Glutamatergic neuron (in vitro differentiated cells): ENCODE measurements around the gene SPIRE1. TPM values are rescaled to one million over a fixed set of nuclear protein-coding genes. Genes with fewer than 3 reads are reported as not detected.

ENCODE experiments used
- DNase-seq: peaks from one replicate; pipeline ENCODE4 v3.0.0; 2022
- H3K27ac Mint-ChIP-seq: one replicate; pipeline ENCODE4 v1.8.0; 2020; ENCODE audit warnings: mild to moderate bottlenecking, mixed read lengths, inconsistent platforms; ENCODE audit not compliant: unreplicated experiment
- H3K27me3 Mint-ChIP-seq: one replicate; pipeline ENCODE4 v1.8.0; 2020; ENCODE audit warnings: mild to moderate bottlenecking, moderate library complexity, mixed read lengths, inconsistent platforms; ENCODE audit not compliant: unreplicated experiment
- H3K36me3 Mint-ChIP-seq: one replicate; pipeline ENCODE4 v1.8.0; 2020; ENCODE audit warnings: mild to moderate bottlenecking, mixed read lengths, inconsistent platforms; ENCODE audit not compliant: unreplicated experiment
- H3K4me1 Mint-ChIP-seq: one replicate; pipeline ENCODE4 v1.8.0; 2020; ENCODE audit warnings: mild to moderate bottlenecking, low read depth, mixed read lengths, inconsistent platforms; ENCODE audit not compliant: unreplicated experiment
- H3K4me3 Mint-ChIP-seq: one replicate; pipeline ENCODE4 v1.8.0; 2020; ENCODE audit warnings: mild to moderate bottlenecking, mixed read lengths, inconsistent platforms; ENCODE audit not compliant: unreplicated experiment
- H3K9me3 Mint-ChIP-seq: one replicate; pipeline ENCODE4 v1.8.0; 2020; ENCODE audit warnings: mild to moderate bottlenecking, moderate library complexity, mixed read lengths, inconsistent platforms; ENCODE audit not compliant: unreplicated experiment
- CTCF ChIP-seq: fragments of 200-600 bp; sonication (generic); IDR thresholded peaks from one replicate; pipeline ENCODE4 v1.5.0; 2021; ENCODE audit not compliant: partially characterized antibody, unreplicated experiment
- total RNA-seq: library from RNA; stranded (reverse); fragmentation: NEBNext Ultra II Directional; extraction: Animal tissue kit (Norgen Biotek cat#: 25700); gene quantifications from one replicate; pipeline ENCODE4 v1.2.1, GENCODE V29; 2021; ENCODE audit not compliant: unreplicated experiment

SPIRE1 gene
- total RNA-seq, 1 donor from 2014 or later = 29.9 TPM

GRCh38 chr18:12456441-12456840 is 201.5 kb downstream of the SPIRE1 start:
- Mint-ChIP-seq H3K27me3 (peaks cover 5% of the 10 kb centered on the region), H3K36me3 (peaks cover 8% of the 10 kb centered on the region), H3K9me3 (peaks cover 2% of the 10 kb centered on the region), H3K27ac (no peak overlapping the region), H3K4me3 (no peak overlapping the region), H3K4me1 (peaks cover under 1% of the 10 kb centered on the region)
- TF ChIP-seq CTCF = no peak
- DNase-seq = no peak

DNA sequence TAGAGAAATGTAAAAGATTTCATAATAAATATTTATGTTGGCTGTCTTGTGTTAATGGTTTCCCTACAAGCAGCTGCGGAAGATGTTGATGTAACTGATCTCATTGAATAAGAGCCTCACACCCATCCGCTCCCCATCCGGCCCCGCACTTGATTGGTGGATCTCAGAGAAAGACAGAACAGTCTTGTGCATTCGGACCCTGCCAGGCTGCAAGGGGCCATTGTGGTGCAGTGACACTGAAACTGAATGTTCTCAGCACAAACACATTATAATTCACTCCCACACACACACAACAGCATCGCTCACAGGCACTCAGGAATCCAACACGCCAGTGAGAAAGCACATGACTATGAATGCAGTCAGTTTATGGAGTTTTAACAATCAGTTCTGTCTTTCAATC is 202.4 kb downstream of the SPIRE1 start:
- no peak overlapping the region for H3K27ac Mint-ChIP-seq
- H3K4me3 Mint-ChIP-seq = no peak overlapping the region
- H3K27me3 Mint-ChIP-seq = peaks cover 6% of the 10 kb centered on the region
- H3K36me3 Mint-ChIP-seq = peaks cover 8% of the 10 kb centered on the region
- TF ChIP-seq CTCF = no peak
- no peak for DNase-seq
- peaks cover 2% of the 10 kb centered on the region for H3K4me1 Mint-ChIP-seq
- peaks cover 2% of the 10 kb centered on the region for H3K9me3 Mint-ChIP-seq

- Mint-ChIP-seq H3K9me3 (no peaks in the 10 kb centered on the region), H3K4me1 (peaks cover 2% of the 10 kb centered on the region), H3K4me3 (no peak overlapping the region), H3K27me3 (peaks cover 2% of the 10 kb centered on the region), H3K36me3 (peaks cover 13% of the 10 kb centered on the region), H3K27ac (no peak overlapping the region)
- no peak for DNase-seq
- no peak for TF ChIP-seq CTCF
Measured at GRCh38 chr18:12452784-12453183, 205.1 kb downstream of the SPIRE1 start.

DNA sequence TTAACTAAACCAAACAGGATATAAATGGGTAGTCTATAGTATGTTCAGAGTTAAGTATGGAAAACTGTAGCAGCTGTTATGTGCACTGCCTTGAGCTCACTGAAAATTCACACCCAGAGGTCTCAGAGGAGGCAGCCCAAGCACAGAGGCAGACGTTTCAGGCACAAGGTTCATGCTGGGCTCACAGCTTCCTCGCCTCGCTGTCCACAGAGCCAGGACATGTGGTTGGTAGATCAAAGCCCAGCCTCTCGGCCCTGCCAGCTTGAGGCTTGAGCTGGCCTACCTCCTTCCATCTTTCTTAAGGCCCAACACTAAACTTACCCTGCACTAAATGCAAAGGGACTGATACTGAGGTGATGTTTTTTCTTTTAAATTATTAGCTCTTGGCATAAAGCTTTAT is 206.5 kb downstream of the SPIRE1 start:
- no peak overlapping the region for H3K27ac Mint-ChIP-seq
- no peak for DNase-seq
- peaks cover 2% of the 10 kb centered on the region for H3K4me1 Mint-ChIP-seq

More for the DNA sequence above, 206.5 kb downstream of the SPIRE1 start:
- Mint-ChIP-seq H3K36me3 (peaks cover 13% of the 10 kb centered on the region), H3K9me3 (no peaks in the 10 kb centered on the region), H3K4me3 (no peak overlapping the region), H3K27me3 (peaks cover 2% of the 10 kb centered on the region)
- TF ChIP-seq CTCF = no peak
